Endodermal cell (in vitro differentiated cells): Measurements from ENCODE around the gene ABTB2. TPM values are rescaled to one million over a fixed set of nuclear protein-coding genes. Genes with fewer than 3 reads are reported as not detected.
A peak's percentile ranks its signal among the peaks of the same experiment; 100 is the strongest.

ENCODE experiments used
- DNase-seq: peaks from one replicate; pipeline ENCODE4 v3.0.0-alpha.2; 2017
- H3K27ac ChIP-seq: 2 replicates; pipeline ENCODE4 v1.5.1; 2013; ENCODE audit warnings: mild to moderate bottlenecking, low read depth, low read length, moderate library complexity
- H3K27me3 ChIP-seq: 2 replicates; pipeline ENCODE4 v1.6.1; 2013; ENCODE audit warnings: mild to moderate bottlenecking, low read length, moderate library complexity; ENCODE audit not compliant: insufficient read depth, control insufficient read depth, poor library complexity, severe bottlenecking
- H3K36me3 ChIP-seq: 2 replicates; pipeline ENCODE4 v1.7.0; 2013; ENCODE audit warnings: mild to moderate bottlenecking, low read length, moderate library complexity; ENCODE audit not compliant: control insufficient read depth, insufficient read depth
- H3K4me1 ChIP-seq: one replicate; pipeline ENCODE4 v1.7.0; 2013; ENCODE audit warnings: low read length; ENCODE audit not compliant: control insufficient read depth, insufficient read depth
- H3K4me3 ChIP-seq: 2 replicates; pipeline ENCODE4 v1.5.1; 2013; ENCODE audit warnings: mild to moderate bottlenecking, low read length, moderate library complexity
- H3K9ac ChIP-seq: 2 replicates; pipeline ENCODE4 v1.6.1; 2013; ENCODE audit warnings: mild to moderate bottlenecking, low read length, moderate library complexity; ENCODE audit not compliant: poor library complexity, severe bottlenecking; ENCODE audit errors: extremely low read depth
- H3K9me3 ChIP-seq: 2 replicates; pipeline ENCODE4 v1.6.1; 2013; ENCODE audit warnings: mild to moderate bottlenecking, low read length, moderate library complexity; ENCODE audit not compliant: control insufficient read depth
- H3K27ac Mint-ChIP-seq: 2 replicates; pipeline ENCODE4 v1.8.0; 2020; ENCODE audit warnings: mixed read lengths
- H3K27me3 Mint-ChIP-seq: 2 replicates; pipeline ENCODE4 v1.8.0; 2021; ENCODE audit warnings: mild to moderate bottlenecking, mixed read lengths; ENCODE audit not compliant: insufficient read depth
- H3K36me3 Mint-ChIP-seq: 2 replicates; pipeline ENCODE4 v1.8.0; 2020; ENCODE audit warnings: low read depth, mixed read lengths
- H3K4me1 Mint-ChIP-seq: 2 replicates; pipeline ENCODE4 v1.8.0; 2020; ENCODE audit warnings: mixed read lengths
- H3K4me3 Mint-ChIP-seq: 2 replicates; pipeline ENCODE4 v1.8.0; 2020; ENCODE audit warnings: mild to moderate bottlenecking, moderate library complexity, mixed read lengths
- H3K9me3 Mint-ChIP-seq: 2 replicates; pipeline ENCODE4 v1.8.0; 2020; ENCODE audit warnings: mild to moderate bottlenecking, mixed read lengths
- WGBS, 2 experiments: methylation state at CpG; one replicate each; pipeline versions ENCODE4 v1.1.5 to v1.1.7; 2013; ENCODE audit warnings: missing lambda C conversion rate in 2 of 2, mixed read lengths in 1 of 2; ENCODE audit not compliant: insufficient coverage in 1 of 2, insufficient read length in 1 of 2; 5-methylcytosine and 5-hydroxymethylcytosine counted together
- total RNA-seq, 2 donors: library from RNA; stranded (reverse); fragmentation: NEBNext Ultra II Directional in 1 of 2; extraction: Animal tissue kit (Norgen Biotek cat#: 25700) in 1 of 2; gene quantifications; 2 replicates in 1 of 2; 3 replicates in 1 of 2; pipeline ENCODE4 v1.2.1, GENCODE V29; 2021
- TF ChIP-seq, protein P1 (sequence below): fragments of 200-600 bp; sonication (generic); conservative IDR thresholded peaks from 2 replicates; pipeline ENCODE4 v1.5.0; 2021; ENCODE audit warnings: antibody characterized with exemption, mild to moderate bottlenecking

The ABTB2 gene
- total RNA-seq, 2 donors from 2014 or later: 2.9 to 5.2 TPM

DNA sequence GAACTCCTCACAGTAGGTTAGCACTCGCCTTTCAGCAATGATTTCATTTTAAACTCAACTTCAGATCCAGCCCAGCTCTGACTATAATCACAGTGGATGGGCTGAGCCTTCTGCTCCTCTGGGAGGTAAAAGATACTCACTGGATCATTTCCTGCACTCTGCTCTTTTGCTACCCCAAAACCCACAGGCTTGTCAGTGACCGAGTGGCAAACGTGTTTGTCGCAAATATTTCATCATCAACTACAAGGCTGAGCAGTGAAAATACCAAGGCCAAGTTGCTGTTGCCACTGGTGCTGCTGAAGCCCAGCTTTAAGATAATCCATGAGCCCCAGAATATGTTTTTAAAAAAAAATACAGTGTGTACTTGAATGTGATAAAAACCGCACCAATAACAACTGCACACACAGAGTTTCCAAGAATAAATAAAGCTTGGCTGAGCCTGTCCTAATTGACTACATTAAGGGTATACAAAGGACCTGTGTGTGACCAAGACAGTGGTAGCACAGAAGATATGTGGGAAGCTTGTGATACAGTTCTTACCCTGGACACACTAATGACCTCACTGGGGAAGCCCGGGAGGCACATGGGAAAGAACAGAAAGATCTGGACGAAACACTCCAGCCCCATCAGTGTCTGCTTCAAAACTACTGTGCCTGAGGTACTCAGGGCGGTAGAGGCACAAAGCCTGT, 41.3 kb downstream of the ABTB2 start:
- H3K27me3 ChIP-seq: no peaks in the 10 kb centered on the region
- no peaks in the 10 kb centered on the region for H3K4me1 ChIP-seq
- TF ChIP-seq, protein P1, sequence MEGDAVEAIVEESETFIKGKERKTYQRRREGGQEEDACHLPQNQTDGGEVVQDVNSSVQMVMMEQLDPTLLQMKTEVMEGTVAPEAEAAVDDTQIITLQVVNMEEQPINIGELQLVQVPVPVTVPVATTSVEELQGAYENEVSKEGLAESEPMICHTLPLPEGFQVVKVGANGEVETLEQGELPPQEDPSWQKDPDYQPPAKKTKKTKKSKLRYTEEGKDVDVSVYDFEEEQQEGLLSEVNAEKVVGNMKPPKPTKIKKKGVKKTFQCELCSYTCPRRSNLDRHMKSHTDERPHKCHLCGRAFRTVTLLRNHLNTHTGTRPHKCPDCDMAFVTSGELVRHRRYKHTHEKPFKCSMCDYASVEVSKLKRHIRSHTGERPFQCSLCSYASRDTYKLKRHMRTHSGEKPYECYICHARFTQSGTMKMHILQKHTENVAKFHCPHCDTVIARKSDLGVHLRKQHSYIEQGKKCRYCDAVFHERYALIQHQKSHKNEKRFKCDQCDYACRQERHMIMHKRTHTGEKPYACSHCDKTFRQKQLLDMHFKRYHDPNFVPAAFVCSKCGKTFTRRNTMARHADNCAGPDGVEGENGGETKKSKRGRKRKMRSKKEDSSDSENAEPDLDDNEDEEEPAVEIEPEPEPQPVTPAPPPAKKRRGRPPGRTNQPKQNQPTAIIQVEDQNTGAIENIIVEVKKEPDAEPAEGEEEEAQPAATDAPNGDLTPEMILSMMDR: no peak
- H3K27ac Mint-ChIP-seq: no peak overlapping the region
- H3K27ac ChIP-seq: no peak overlapping the region
- no peak overlapping the region for H3K9ac ChIP-seq
- no peaks in the 10 kb centered on the region for H3K4me1 Mint-ChIP-seq
- no peak overlapping the region for H3K4me3 Mint-ChIP-seq
- no peaks in the 10 kb centered on the region for H3K9me3 Mint-ChIP-seq
- no peak overlapping the region for H3K4me3 ChIP-seq
- no peaks in the 10 kb centered on the region for H3K36me3 Mint-ChIP-seq
- 91 to 100% methylated on average over 4 to 8 of the region's 8 CpGs for WGBS, 2 experiments
- DNase-seq: no peak
- H3K27me3 Mint-ChIP-seq: peaks cover 37% of the 10 kb centered on the region
- H3K9me3 ChIP-seq: no peaks in the 10 kb centered on the region
- no peaks in the 10 kb centered on the region for H3K36me3 ChIP-seq

DNA sequence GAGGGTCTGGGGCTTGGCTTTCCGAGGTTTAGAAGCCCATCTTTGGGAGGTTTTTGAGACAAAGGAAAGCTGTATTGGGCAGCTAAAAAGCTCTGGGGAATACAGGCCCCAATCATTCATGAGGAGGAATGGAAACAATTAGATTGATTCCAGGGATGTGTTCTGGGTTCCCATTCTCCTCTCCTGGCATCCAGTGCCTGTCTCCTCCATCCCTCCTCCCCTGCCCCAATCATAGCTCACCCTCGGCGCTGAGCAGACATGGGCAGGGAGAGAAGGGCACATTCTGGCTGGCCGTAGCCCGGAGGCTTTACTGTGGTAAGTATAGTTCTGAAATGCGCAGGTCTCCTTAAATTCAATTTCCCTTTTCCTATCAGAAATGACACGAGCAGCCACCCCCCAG, 42.4 kb downstream of the ABTB2 start:
- no peak overlapping the region for H3K9ac ChIP-seq
- Mint-ChIP-seq H3K36me3 (no peaks in the 10 kb centered on the region), H3K27me3 (peaks cover 47% of the 10 kb centered on the region), H3K9me3 (no peaks in the 10 kb centered on the region), H3K4me1 (peaks cover 4% of the 10 kb centered on the region), H3K27ac (no peak overlapping the region), H3K4me3 (no peak overlapping the region)
- TF ChIP-seq, protein P1: no peak
- H3K4me3 ChIP-seq: no peak overlapping the region
- no peaks in the 10 kb centered on the region for H3K9me3 ChIP-seq
- H3K27ac ChIP-seq: peak overlapping the region; percentile 22
- no peaks in the 10 kb centered on the region for H3K4me1 ChIP-seq
- H3K36me3 ChIP-seq: no peaks in the 10 kb centered on the region
- no peak for DNase-seq
- 95 to 96% methylated on average over 3 to 7 of the region's 7 CpGs for WGBS, 2 experiments
- H3K27me3 ChIP-seq: no peaks in the 10 kb centered on the region

DNA sequence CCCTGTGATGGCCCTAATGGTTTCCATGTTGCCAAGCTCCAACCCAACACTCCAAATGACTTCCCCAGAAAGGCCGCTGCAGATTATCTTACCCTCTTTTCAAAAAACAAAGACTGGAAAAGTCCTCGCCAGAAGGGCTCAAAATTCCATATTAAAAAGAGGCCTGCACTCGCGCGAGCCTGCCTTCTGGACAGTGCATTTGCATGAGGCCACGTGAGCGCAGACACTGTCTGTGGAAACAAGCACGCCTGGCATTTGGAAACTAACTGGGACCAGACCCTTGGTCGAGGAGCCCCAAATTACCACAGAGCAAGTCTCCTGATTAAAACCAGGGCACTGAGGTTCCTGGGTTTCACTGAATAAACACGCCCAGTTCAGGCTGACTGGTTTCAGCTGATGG, 42.9 kb downstream of the ABTB2 start:
- WGBS, 2 experiments: 91 to 98% methylated on average over 9 to 10 of the region's 10 CpGs
- Mint-ChIP-seq H3K4me3 (no peak overlapping the region), H3K9me3 (no peaks in the 10 kb centered on the region), H3K27ac (no peak overlapping the region), H3K27me3 (peaks cover 52% of the 10 kb centered on the region), H3K36me3 (no peaks in the 10 kb centered on the region), H3K4me1 (peaks cover 9% of the 10 kb centered on the region)
- no peak for DNase-seq
- Histone ChIP-seq H3K27ac (no peak overlapping the region), H3K4me1 (no peaks in the 10 kb centered on the region), H3K4me3 (no peak overlapping the region), H3K27me3 (no peaks in the 10 kb centered on the region), H3K9me3 (no peaks in the 10 kb centered on the region), H3K9ac (no peak overlapping the region), H3K36me3 (no peaks in the 10 kb centered on the region)
- TF ChIP-seq, protein P1: no peak
